NT2/D1 (cell line): Measurements from ENCODE around the gene POPDC3.

Experiments used
- SUZ12 ChIP-seq: IDR thresholded peaks from 2 replicates; pipeline ENCODE4 v1.6.1; 2011; ENCODE audit not compliant: insufficient read length, insufficient read depth; ENCODE audit errors: extremely low read depth
- YY1 ChIP-seq: IDR thresholded peaks from 2 replicates; pipeline ENCODE4 v1.6.1; 2011; ENCODE audit not compliant: insufficient read length, insufficient read depth
- ZNF274 ChIP-seq: IDR thresholded peaks from 2 replicates; pipeline ENCODE4 v1.6.1; 2011; ENCODE audit warnings: mild to moderate bottlenecking, low read depth, low read length

- TF ChIP-seq SUZ12 = no peak
- TF ChIP-seq YY1 = no peak
- TF ChIP-seq ZNF274 = no peak
Measured at GRCh38 chr6:105163183-105163582, 16.6 kb downstream of the POPDC3 start.
